Glutamatergic neuron (in vitro differentiated cells): ENCODE measurements around the gene AGPAT2. TPM values are rescaled to one million over a fixed set of nuclear protein-coding genes. Genes with fewer than 3 reads are reported as not detected.

Experiments
- DNase-seq: peaks from one replicate; pipeline ENCODE4 v3.0.0; 2022
- H3K27ac Mint-ChIP-seq: one replicate; pipeline ENCODE4 v1.8.0; 2020; ENCODE audit warnings: mild to moderate bottlenecking, mixed read lengths, inconsistent platforms; ENCODE audit not compliant: unreplicated experiment
- H3K27me3 Mint-ChIP-seq: one replicate; pipeline ENCODE4 v1.8.0; 2020; ENCODE audit warnings: mild to moderate bottlenecking, moderate library complexity, mixed read lengths, inconsistent platforms; ENCODE audit not compliant: unreplicated experiment
- H3K36me3 Mint-ChIP-seq: one replicate; pipeline ENCODE4 v1.8.0; 2020; ENCODE audit warnings: mild to moderate bottlenecking, mixed read lengths, inconsistent platforms; ENCODE audit not compliant: unreplicated experiment
- H3K4me1 Mint-ChIP-seq: one replicate; pipeline ENCODE4 v1.8.0; 2020; ENCODE audit warnings: mild to moderate bottlenecking, low read depth, mixed read lengths, inconsistent platforms; ENCODE audit not compliant: unreplicated experiment
- H3K4me3 Mint-ChIP-seq: one replicate; pipeline ENCODE4 v1.8.0; 2020; ENCODE audit warnings: mild to moderate bottlenecking, mixed read lengths, inconsistent platforms; ENCODE audit not compliant: unreplicated experiment
- H3K9me3 Mint-ChIP-seq: one replicate; pipeline ENCODE4 v1.8.0; 2020; ENCODE audit warnings: mild to moderate bottlenecking, moderate library complexity, mixed read lengths, inconsistent platforms; ENCODE audit not compliant: unreplicated experiment
- CTCF ChIP-seq: fragments of 200-600 bp; sonication (generic); IDR thresholded peaks from one replicate; pipeline ENCODE4 v1.5.0; 2021; ENCODE audit not compliant: partially characterized antibody, unreplicated experiment
- total RNA-seq: library from RNA; stranded (reverse); fragmentation: NEBNext Ultra II Directional; extraction: Animal tissue kit (Norgen Biotek cat#: 25700); gene quantifications from one replicate; pipeline ENCODE4 v1.2.1, GENCODE V29; 2021; ENCODE audit not compliant: unreplicated experiment

Gene AGPAT2
- total RNA-seq, 1 donor from 2014 or later, result 72.8 TPM

- no peaks in the 10 kb centered on the region for H3K36me3 Mint-ChIP-seq
- H3K27ac Mint-ChIP-seq, result no peak overlapping the region
- no peak overlapping the region for H3K4me3 Mint-ChIP-seq
- DNase-seq, result no peak
- H3K27me3 Mint-ChIP-seq, result peaks cover 3% of the 10 kb centered on the region
- H3K4me1 Mint-ChIP-seq, result peaks cover 4% of the 10 kb centered on the region
- no peak for TF ChIP-seq CTCF
- H3K9me3 Mint-ChIP-seq, result peaks cover 2% of the 10 kb centered on the region
Measured at GRCh38 chr9:136675477-136676296, 11.6 kb downstream of the AGPAT2 start.

GRCh38 chr9:136674786-136675349 is 12.4 kb downstream of the AGPAT2 start:
- Mint-ChIP-seq H3K36me3 (no peaks in the 10 kb centered on the region), H3K27me3 (peaks cover 3% of the 10 kb centered on the region), H3K9me3 (peaks cover 2% of the 10 kb centered on the region), H3K27ac (no peak overlapping the region), H3K4me1 (peaks cover 4% of the 10 kb centered on the region), H3K4me3 (no peak overlapping the region)
- TF ChIP-seq CTCF, result no peak
- no peak for DNase-seq

GRCh38 chr9:136673975-136674785 is 13.1 kb downstream of the AGPAT2 start:
- H3K36me3 Mint-ChIP-seq, result no peaks in the 10 kb centered on the region
- no peak overlapping the region for H3K27ac Mint-ChIP-seq
- no peaks in the 10 kb centered on the region for H3K4me1 Mint-ChIP-seq
- no peak for TF ChIP-seq CTCF
- H3K27me3 Mint-ChIP-seq, result peaks cover 2% of the 10 kb centered on the region
- no peak for DNase-seq
- no peak overlapping the region for H3K4me3 Mint-ChIP-seq
- H3K9me3 Mint-ChIP-seq, result peaks cover 2% of the 10 kb centered on the region

- Mint-ChIP-seq H3K27me3 (no peaks in the 10 kb centered on the region), H3K27ac (peak overlapping the region; percentile 64), H3K9me3 (peaks cover 2% of the 10 kb centered on the region), H3K4me1 (no peaks in the 10 kb centered on the region), H3K4me3 (no peak overlapping the region), H3K36me3 (no peaks in the 10 kb centered on the region)
- DNase-seq, result peak; percentile 68
- TF ChIP-seq CTCF, result no peak
Measured at GRCh38 chr9:136673088-136673974, 13.9 kb downstream of the AGPAT2 start.
